GM23338 (cell line): Measurements from ENCODE around the gene AKAP1. TPM values are rescaled to one million over a fixed set of nuclear protein-coding genes. Genes with fewer than 3 reads are reported as not detected.

ENCODE experiments used
- ATAC-seq: fragments of 200-7000 bp; cut with Tn5 transposase; 3 replicates; pipeline ENCODE4 v1.9.1; 2020
- DNase-seq: peaks from one replicate; pipeline ENCODE4 v3.0.0-alpha.2; 2015; ENCODE audit warnings: low spot score
- H2AFZ ChIP-seq: fragments of 200-600 bp; sonication (generic); 2 replicates; pipeline ENCODE4 v1.8.0; 2016; ENCODE audit warnings: antibody characterized with exemption, mild to moderate bottlenecking, moderate library complexity
- H3F3A ChIP-seq: fragments of 200-600 bp; sonication (generic); replicated peaks from 2 replicates; pipeline ENCODE4 v1.8.0; 2017; ENCODE audit warnings: antibody characterized with exemption, mixed run types, low read depth
- H3K27ac ChIP-seq: fragments of 200-600 bp; sonication (generic); 2 replicates; pipeline ENCODE4 v1.6.1; 2016; ENCODE audit warnings: low read depth
- H3K27me3 ChIP-seq: fragments of 200-600 bp; sonication (generic); 2 replicates; pipeline ENCODE4 v1.8.0; 2016; ENCODE audit warnings: mild to moderate bottlenecking, mixed run types, moderate library complexity; ENCODE audit not compliant: insufficient read depth
- H3K36me3 ChIP-seq: fragments of 200-600 bp; sonication (generic); 2 replicates; pipeline ENCODE4 v1.8.0; 2016; ENCODE audit warnings: mild to moderate bottlenecking; ENCODE audit not compliant: insufficient read depth
- H3K4me1 ChIP-seq: fragments of 200-600 bp; sonication (generic); 2 replicates; pipeline ENCODE4 v1.8.0; 2016; ENCODE audit warnings: mild to moderate bottlenecking, moderate library complexity; ENCODE audit not compliant: insufficient read depth
- H3K4me2 ChIP-seq: fragments of 200-600 bp; sonication (generic); 2 replicates; pipeline ENCODE4 v1.7.1; 2017; ENCODE audit warnings: mixed run types
- H3K4me3 ChIP-seq: fragments of 200-600 bp; sonication (generic); 2 replicates; pipeline ENCODE4 v1.6.1; 2016; ENCODE audit warnings: mixed run types
- H3K79me2 ChIP-seq: fragments of 200-600 bp; sonication (generic); replicated peaks from 2 replicates; pipeline ENCODE4 v1.8.0; 2017; ENCODE audit warnings: mild to moderate bottlenecking; ENCODE audit not compliant: insufficient read depth
- H3K9me2 ChIP-seq: fragments of 200-600 bp; sonication (generic); 2 replicates; pipeline ENCODE4 v1.8.0; 2017; ENCODE audit not compliant: insufficient read depth
- H4K20me1 ChIP-seq: fragments of 200-600 bp; sonication (generic); replicated peaks from 2 replicates; pipeline ENCODE4 v1.8.0; 2017; ENCODE audit warnings: mild to moderate bottlenecking; ENCODE audit not compliant: insufficient read depth
- H3K27ac Mint-ChIP-seq: 2 replicates; pipeline ENCODE4 v1.8.0; 2020; ENCODE audit warnings: inconsistent platforms, mild to moderate bottlenecking, moderate library complexity, mixed read lengths
- H3K27me3 Mint-ChIP-seq: 3 replicates; pipeline ENCODE4 v1.8.0; 2022; ENCODE audit warnings: low read depth, mild to moderate bottlenecking, moderate library complexity, mixed read lengths, inconsistent platforms; ENCODE audit not compliant: insufficient read depth, poor library complexity
- H3K36me3 Mint-ChIP-seq: 3 replicates; pipeline ENCODE4 v1.8.0; 2021; ENCODE audit warnings: low read depth, mild to moderate bottlenecking, inconsistent platforms, moderate library complexity, mixed read lengths
- H3K4me1 Mint-ChIP-seq: 3 replicates; pipeline ENCODE4 v1.8.0; 2020; ENCODE audit warnings: mild to moderate bottlenecking, inconsistent platforms, mixed read lengths
- H3K4me3 Mint-ChIP-seq: 3 replicates; pipeline ENCODE4 v1.8.0; 2021; ENCODE audit warnings: moderate library complexity, mild to moderate bottlenecking, inconsistent platforms, mixed read lengths
- H3K9me3 Mint-ChIP-seq: 3 replicates; pipeline ENCODE4 v1.8.0; 2020; ENCODE audit warnings: moderate library complexity, mild to moderate bottlenecking, inconsistent platforms, mixed read lengths
- CREB1 ChIP-seq: fragments of 250-450 bp; sonication (Bioruptor Pico); IDR thresholded peaks from 2 replicates; pipeline ENCODE4 v1.5.0; 2020; ENCODE audit warnings: low read depth, mild to moderate bottlenecking, moderate library complexity
- EZH2 ChIP-seq: fragments of 200-600 bp; sonication (generic); IDR thresholded peaks from one replicate; pipeline ENCODE4 v1.8.0; 2017; ENCODE audit warnings: antibody characterized with exemption, mild to moderate bottlenecking, low read depth; ENCODE audit not compliant: unreplicated experiment
- JUNB ChIP-seq: IDR thresholded peaks from one replicate; pipeline ENCODE4 v1.6.1; 2016; ENCODE audit warnings: antibody characterized with exemption; ENCODE audit not compliant: unreplicated experiment
- NANOG ChIP-seq: IDR thresholded peaks from 2 replicates; pipeline ENCODE4 v1.6.1; 2016; ENCODE audit warnings: antibody characterized with exemption, borderline replicate concordance
- POLR2AphosphoS5 ChIP-seq: IDR thresholded peaks from 2 replicates; pipeline ENCODE4 v1.6.1; 2016; ENCODE audit warnings: antibody characterized with exemption, low read depth
- STAT1 ChIP-seq: IDR thresholded peaks from one replicate; pipeline ENCODE4 v1.6.1; 2016; ENCODE audit warnings: antibody characterized with exemption; ENCODE audit not compliant: unreplicated experiment
- ZNF114 ChIP-seq: fragments of 250-450 bp; sonication (Bioruptor Pico); IDR thresholded peaks from 2 replicates; pipeline ENCODE4 v1.5.0; 2020; ENCODE audit warnings: mild to moderate bottlenecking, moderate library complexity
- ZNF331 ChIP-seq: fragments of 250-450 bp; sonication (Bioruptor Pico); IDR thresholded peaks from 2 replicates; pipeline ENCODE4 v1.5.0; 2020; ENCODE audit warnings: low read depth, mild to moderate bottlenecking, moderate library complexity
- polyA plus RNA-seq: library from polyadenylated mRNA; unstranded; fragments of >200 nt; fragmentation: Nextera tagmentation; extraction: Ambion mirVana; gene quantifications from 2 replicates; pipeline ENCODE4 v1.2.1, GENCODE V29; 2016
- total RNA-seq: library from RNA; depleted of rRNA; stranded (reverse); fragments of >200 nt; shearing (Covaris generic); gene quantifications from 2 replicates; pipeline ENCODE4 v1.2.3, GENCODE V29; 2014
- TF ChIP-seq, protein P1 (sequence below), 2 experiments: fragments of 200-600 bp in 1 of 2; sonication (generic) in 1 of 2; conservative IDR thresholded peaks; 2 replicates each; pipeline versions ENCODE4 v1.5.1 to v1.6.1; 2016 to 2017; ENCODE audit warnings: antibody characterized with exemption in 2 of 2, low read depth in 2 of 2, mild to moderate bottlenecking in 2 of 2, moderate library complexity in 1 of 2
- TF ChIP-seq, protein P2 (sequence below): fragments of 250-450 bp; sonication (Bioruptor Pico); IDR thresholded peaks from 2 replicates; pipeline ENCODE4 v1.5.0; 2020; ENCODE audit warnings: mild to moderate bottlenecking, moderate library complexity

Gene AKAP1
- total and polyA plus RNA-seq, 2 experiments from 2014 or later = 19.6 to 45.9 TPM

DNA sequence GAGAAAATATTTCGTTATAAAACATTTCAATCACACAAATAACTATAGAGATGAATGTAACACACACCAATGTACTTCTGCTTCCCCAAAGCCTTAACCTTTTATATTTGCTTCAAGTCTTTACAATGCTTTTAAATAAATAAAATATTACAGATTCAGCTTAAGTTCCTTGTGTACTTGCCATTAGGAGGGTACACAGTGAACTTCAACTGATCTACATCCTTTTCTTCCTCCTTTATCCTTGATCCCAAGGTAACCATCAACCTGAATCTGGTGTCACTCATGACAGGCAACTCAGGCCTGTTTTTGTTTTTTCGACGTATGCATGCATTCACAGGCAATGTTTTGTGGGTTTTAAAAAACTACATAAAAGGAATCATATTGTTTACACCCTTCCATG, 9.3 kb upstream of the AKAP1 start (continued):
- TF ChIP-seq, protein P1, sequence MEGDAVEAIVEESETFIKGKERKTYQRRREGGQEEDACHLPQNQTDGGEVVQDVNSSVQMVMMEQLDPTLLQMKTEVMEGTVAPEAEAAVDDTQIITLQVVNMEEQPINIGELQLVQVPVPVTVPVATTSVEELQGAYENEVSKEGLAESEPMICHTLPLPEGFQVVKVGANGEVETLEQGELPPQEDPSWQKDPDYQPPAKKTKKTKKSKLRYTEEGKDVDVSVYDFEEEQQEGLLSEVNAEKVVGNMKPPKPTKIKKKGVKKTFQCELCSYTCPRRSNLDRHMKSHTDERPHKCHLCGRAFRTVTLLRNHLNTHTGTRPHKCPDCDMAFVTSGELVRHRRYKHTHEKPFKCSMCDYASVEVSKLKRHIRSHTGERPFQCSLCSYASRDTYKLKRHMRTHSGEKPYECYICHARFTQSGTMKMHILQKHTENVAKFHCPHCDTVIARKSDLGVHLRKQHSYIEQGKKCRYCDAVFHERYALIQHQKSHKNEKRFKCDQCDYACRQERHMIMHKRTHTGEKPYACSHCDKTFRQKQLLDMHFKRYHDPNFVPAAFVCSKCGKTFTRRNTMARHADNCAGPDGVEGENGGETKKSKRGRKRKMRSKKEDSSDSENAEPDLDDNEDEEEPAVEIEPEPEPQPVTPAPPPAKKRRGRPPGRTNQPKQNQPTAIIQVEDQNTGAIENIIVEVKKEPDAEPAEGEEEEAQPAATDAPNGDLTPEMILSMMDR (conservative IDR thresholded peaks at IDR 0.05; ENCODE audit: low read depth in 2 of 2) = no peak
- TF ChIP-seq EZH2 (no peak), POLR2AphosphoS5 (no peak), ZNF331 (CRISPR knock-in tag) (no peak), STAT1 (no peak), NANOG (no peak)

DNA sequence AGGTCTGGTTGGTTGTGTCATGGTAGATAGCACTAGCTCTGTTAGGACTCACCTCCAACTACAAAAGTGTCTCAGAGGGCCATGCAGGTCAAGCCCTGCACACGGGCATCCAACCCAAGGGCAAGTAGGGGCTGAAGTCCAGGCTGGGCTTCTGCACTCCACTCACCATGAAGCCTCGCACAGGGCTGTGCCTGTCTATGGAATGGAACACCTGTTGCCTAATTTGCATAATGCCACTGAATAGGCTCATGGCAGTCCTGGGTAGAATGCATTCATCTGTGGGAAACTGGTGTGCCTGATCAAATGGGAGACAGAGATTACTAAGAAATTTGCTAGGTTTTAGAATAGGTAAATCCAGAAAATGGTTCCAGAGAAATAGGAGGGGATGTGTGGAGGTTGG, 8.0 kb upstream of the AKAP1 start:
- Histone ChIP-seq H4K20me1 (no peaks in the 10 kb centered on the region), H3F3A (no peaks in the 10 kb centered on the region), H2AFZ (no peak overlapping the region), H3K79me2 (no peaks in the 10 kb centered on the region), H3K36me3 (no peaks in the 10 kb centered on the region), H3K27me3 (no peaks in the 10 kb centered on the region), H3K4me3 (no peak overlapping the region), H3K4me1 (peaks cover 6% of the 10 kb centered on the region; the same call in 1 of the 2 replicates), H3K4me2 (no peak overlapping the region), H3K9me2 (no peaks in the 10 kb centered on the region), H3K27ac (no peak overlapping the region)
- no peak for TF ChIP-seq STAT1
- H3K27me3 Mint-ChIP-seq = peaks cover 2% of the 10 kb centered on the region
- H3K36me3 Mint-ChIP-seq = no peaks in the 10 kb centered on the region
- H3K27ac Mint-ChIP-seq = no peak overlapping the region
- no peak for ATAC-seq
- no peak for DNase-seq
- no peaks in the 10 kb centered on the region for H3K9me3 Mint-ChIP-seq
- H3K4me3 Mint-ChIP-seq = no peak overlapping the region
- H3K4me1 Mint-ChIP-seq = peaks cover 31% of the 10 kb centered on the region

DNA sequence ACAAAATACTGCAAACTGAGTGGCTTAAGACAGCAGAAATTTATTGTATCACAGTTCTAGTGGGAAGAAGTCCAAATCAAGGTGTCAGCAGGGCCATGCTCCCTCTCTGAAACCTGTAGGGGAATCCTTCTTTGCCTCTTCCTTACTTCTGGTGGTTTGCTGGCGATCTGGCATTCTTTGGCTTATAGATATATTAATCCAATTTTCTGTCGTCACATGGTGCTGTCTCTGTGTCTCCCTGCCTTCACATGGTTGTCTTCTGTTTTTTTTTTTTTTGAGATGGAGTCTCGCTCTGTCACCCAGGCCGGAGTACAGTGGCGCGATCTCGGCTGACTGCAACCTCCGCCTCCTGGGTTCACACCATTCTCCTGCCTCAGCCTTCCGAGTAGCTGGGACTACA, 6.8 kb upstream of the AKAP1 start:
- DNase-seq = no peak
- Histone ChIP-seq H4K20me1 (no peaks in the 10 kb centered on the region), H3F3A (no peaks in the 10 kb centered on the region), H3K79me2 (no peaks in the 10 kb centered on the region), H3K4me3 (no peak overlapping the region), H3K9me2 (no peaks in the 10 kb centered on the region), H2AFZ (no peak overlapping the region), H3K4me1 (no peaks in the 10 kb centered on the region), H3K27ac (no peak overlapping the region), H3K27me3 (no peaks in the 10 kb centered on the region), H3K4me2 (no peak overlapping the region), H3K36me3 (no peaks in the 10 kb centered on the region)
- H3K27me3 Mint-ChIP-seq = peaks cover 2% of the 10 kb centered on the region
- no peak overlapping the region for H3K27ac Mint-ChIP-seq
- no peak for TF ChIP-seq JUNB
- no peak for TF ChIP-seq CREB1 (CRISPR knock-in tag)
- TF ChIP-seq, protein P2, sequence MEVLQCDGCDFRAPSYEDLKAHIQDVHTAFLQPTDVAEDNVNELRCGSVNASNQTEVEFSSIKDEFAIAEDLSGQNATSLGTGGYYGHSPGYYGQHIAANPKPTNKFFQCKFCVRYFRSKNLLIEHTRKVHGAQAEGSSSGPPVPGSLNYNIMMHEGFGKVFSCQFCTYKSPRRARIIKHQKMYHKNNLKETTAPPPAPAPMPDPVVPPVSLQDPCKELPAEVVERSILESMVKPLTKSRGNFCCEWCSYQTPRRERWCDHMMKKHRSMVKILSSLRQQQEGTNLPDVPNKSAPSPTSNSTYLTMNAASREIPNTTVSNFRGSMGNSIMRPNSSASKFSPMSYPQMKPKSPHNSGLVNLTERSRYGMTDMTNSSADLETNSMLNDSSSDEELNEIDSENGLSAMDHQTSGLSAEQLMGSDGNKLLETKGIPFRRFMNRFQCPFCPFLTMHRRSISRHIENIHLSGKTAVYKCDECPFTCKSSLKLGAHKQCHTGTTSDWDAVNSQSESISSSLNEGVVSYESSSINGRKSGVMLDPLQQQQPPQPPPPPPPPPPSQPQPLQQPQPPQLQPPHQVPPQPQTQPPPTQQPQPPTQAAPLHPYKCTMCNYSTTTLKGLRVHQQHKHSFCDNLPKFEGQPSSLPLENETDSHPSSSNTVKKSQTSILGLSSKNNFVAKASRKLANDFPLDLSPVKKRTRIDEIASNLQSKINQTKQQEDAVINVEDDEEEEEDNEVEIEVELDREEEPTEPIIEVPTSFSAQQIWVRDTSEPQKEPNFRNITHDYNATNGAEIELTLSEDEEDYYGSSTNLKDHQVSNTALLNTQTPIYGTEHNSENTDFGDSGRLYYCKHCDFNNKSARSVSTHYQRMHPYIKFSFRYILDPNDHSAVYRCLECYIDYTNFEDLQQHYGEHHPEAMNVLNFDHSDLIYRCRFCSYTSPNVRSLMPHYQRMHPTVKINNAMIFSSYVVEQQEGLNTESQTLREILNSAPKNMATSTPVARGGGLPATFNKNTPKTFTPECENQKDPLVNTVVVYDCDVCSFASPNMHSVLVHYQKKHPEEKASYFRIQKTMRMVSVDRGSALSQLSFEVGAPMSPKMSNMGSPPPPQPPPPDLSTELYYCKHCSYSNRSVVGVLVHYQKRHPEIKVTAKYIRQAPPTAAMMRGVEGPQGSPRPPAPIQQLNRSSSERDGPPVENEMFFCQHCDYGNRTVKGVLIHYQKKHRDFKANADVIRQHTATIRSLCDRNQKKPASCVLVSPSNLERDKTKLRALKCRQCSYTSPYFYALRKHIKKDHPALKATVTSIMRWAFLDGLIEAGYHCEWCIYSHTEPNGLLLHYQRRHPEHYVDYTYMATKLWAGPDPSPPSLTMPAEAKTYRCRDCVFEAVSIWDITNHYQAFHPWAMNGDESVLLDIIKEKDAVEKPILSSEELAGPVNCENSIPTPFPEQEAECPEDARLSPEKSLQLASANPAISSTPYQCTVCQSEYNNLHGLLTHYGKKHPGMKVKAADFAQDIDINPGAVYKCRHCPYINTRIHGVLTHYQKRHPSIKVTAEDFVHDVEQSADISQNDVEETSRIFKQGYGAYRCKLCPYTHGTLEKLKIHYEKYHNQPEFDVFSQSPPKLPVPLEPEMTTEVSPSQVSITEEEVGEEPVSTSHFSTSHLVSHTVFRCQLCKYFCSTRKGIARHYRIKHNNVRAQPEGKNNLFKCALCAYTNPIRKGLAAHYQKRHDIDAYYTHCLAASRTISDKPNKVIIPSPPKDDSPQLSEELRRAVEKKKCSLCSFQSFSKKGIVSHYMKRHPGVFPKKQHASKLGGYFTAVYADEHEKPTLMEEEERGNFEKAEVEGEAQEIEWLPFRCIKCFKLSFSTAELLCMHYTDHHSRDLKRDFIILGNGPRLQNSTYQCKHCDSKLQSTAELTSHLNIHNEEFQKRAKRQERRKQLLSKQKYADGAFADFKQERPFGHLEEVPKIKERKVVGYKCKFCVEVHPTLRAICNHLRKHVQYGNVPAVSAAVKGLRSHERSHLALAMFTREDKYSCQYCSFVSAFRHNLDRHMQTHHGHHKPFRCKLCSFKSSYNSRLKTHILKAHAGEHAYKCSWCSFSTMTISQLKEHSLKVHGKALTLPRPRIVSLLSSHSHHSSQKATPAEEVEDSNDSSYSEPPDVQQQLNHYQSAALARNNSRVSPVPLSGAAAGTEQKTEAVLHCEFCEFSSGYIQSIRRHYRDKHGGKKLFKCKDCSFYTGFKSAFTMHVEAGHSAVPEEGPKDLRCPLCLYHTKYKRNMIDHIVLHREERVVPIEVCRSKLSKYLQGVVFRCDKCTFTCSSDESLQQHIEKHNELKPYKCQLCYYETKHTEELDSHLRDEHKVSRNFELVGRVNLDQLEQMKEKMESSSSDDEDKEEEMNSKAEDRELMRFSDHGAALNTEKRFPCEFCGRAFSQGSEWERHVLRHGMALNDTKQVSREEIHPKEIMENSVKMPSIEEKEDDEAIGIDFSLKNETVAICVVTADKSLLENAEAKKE (CRISPR knock-in tag) = no peak
- TF ChIP-seq ZNF114 (CRISPR knock-in tag) = no peak
- TF ChIP-seq STAT1 = no peak
- TF ChIP-seq, protein P1 (conservative IDR thresholded peaks at IDR 0.05; ENCODE audit: low read depth in 2 of 2) = no peak
- H3K36me3 Mint-ChIP-seq = no peaks in the 10 kb centered on the region
- no peaks in the 10 kb centered on the region for H3K9me3 Mint-ChIP-seq
- H3K4me1 Mint-ChIP-seq = peaks cover 27% of the 10 kb centered on the region
- no peak for ATAC-seq
- H3K4me3 Mint-ChIP-seq = no peak overlapping the region
